HL-60 (cell line): ENCODE measurements around the gene HID1.

Experiments
- DNase-seq, 2 experiments: peaks; one replicate each; pipeline ENCODE4 v3.0.0-alpha.2; 2010 to 2020; ENCODE audit warnings: low read depth in 1 of 2, low spot score in 1 of 2
- H3K27ac ChIP-seq: fragments of 250-450 bp; sonication (Bioruptor Pico); replicated peaks from 2 replicates; pipeline ENCODE4 v1.5.1; 2020; ENCODE audit warnings: mild to moderate bottlenecking, moderate library complexity
- H3K27me3 ChIP-seq: fragments of 250-450 bp; sonication (Bioruptor Pico); 2 replicates; pipeline ENCODE4 v1.5.1; 2021; ENCODE audit warnings: mild to moderate bottlenecking, moderate library complexity; ENCODE audit not compliant: insufficient read depth, poor library complexity, severe bottlenecking
- H3K4me3 ChIP-seq: replicated peaks from 2 replicates; pipeline ENCODE4 v1.5.1; 2011; ENCODE audit warnings: mild to moderate bottlenecking, control low read depth, low read length; ENCODE audit not compliant: insufficient read depth
- CTCF ChIP-seq: IDR thresholded peaks from one replicate; pipeline ENCODE4 v1.5.1; 2011; ENCODE audit warnings: low read length, control low read depth, inconsistent platforms; ENCODE audit not compliant: insufficient read depth
- GABPA ChIP-seq: IDR thresholded peaks from 2 replicates; pipeline ENCODE4 v1.6.1; 2012; ENCODE audit warnings: low read depth
- POLR2AphosphoS5 ChIP-seq: IDR thresholded peaks from 2 replicates; pipeline ENCODE4 v1.6.1; 2012; ENCODE audit warnings: low read depth
- REST ChIP-seq: IDR thresholded peaks from 2 replicates; pipeline ENCODE4 v1.6.1; 2012; ENCODE audit warnings: low read depth; ENCODE audit not compliant: insufficient replicate concordance
- SPI1 ChIP-seq: IDR thresholded peaks from 2 replicates; pipeline ENCODE4 v1.6.1; 2012; ENCODE audit warnings: low read depth, mild to moderate bottlenecking, borderline replicate concordance

Gene HID1

DNA sequence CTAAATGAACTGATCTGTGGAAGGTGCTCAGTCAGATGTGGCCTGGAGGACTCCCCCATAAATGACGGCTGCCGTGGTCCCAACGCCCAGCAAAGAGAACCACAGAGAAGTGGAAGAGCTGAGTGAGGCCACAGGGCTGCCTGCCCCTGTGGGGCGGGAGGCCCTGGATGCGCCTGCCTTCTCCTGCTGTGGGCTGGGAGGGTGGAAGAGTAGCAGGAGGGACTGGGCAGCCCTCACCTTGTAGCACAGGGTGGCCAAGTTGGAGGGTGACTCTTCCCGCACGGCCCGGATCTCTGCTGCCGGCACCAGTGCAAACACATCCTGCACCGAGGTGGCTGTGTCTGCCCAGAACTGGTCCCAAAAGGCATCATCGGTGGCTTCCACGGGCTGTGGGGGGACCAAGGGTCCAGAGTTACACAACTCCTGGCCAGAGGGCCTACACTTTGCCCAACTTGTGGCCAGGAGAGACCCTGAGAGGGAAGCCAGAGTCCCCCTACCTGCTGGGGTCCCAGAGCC is 8.3 kb downstream of the HID1 start:
- no peak for DNase-seq
- no peaks in the 10 kb centered on the region for H3K27me3 ChIP-seq
- H3K4me3 ChIP-seq = no peak overlapping the region
- H3K27ac ChIP-seq = no peak overlapping the region
- TF ChIP-seq GABPA = no peak
- no peak for TF ChIP-seq CTCF
- TF ChIP-seq REST = no peak
- TF ChIP-seq POLR2AphosphoS5 = no peak

DNA sequence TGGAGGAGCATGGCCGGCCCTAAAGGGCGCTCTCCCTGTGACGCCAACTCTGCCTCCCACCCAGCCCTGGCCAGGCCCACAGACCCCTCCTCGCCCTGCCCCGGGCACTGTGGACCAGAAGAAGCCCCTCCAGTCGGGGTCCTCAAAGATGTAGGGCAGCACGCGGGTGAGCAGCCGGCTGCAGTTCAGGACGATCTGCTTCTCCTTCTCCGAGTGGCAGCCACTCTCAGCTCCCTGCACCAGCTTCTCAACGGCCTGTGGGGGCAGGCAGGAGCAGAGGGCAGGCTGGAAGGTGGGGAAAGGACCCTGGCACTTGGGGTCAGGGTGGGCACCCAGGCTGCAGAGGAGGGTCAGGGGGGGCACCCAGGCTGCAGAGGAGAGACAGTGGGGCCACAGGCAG is 8.9 kb downstream of the HID1 start:
- DNase-seq = peak in 1 of 2 experiments; percentile 38
- no peak overlapping the region for H3K4me3 ChIP-seq
- no peak for TF ChIP-seq REST
- TF ChIP-seq POLR2AphosphoS5 = no peak
- TF ChIP-seq GABPA = no peak
- no peak for TF ChIP-seq SPI1
- no peak for TF ChIP-seq CTCF
- no peaks in the 10 kb centered on the region for H3K27me3 ChIP-seq
- no peak overlapping the region for H3K27ac ChIP-seq

DNA sequence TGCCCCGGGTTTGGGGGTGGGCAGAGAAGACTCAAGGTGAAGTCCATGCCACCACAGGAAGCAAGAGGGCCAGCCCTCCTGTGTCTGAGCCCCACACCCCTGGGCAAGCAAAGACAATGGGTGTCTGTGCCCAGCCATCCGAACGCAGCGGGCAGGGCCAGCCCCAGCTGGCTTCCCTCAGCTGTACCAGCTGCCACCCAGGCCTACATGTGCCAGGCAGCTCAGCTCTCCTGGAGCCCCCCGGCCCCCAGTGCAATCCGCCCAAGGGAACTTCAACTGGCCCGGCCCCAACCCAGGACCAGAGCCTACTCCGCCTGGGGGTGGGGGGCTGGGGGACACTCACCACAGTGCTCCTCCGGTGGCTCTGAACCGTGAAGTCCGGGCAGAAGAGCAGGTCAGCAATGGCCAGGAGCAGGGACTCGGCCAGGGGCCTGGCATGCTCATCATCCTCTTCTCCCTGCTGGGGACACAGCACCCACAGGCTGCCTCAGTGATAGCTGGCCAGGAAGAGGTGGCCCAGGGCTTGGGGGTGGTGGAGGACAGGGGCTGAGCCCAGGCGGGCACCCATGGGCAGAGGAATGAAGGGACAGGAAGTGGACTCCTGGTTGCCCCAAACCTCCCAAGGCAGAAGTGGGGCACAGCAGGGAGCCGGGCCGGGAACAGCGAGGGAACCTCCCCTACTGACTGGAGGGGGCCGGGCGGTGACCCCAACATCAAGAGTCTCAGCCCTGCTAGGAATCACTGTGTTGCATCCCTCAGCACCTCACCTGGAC is 9.8 kb downstream of the HID1 start:
- Histone ChIP-seq H3K27ac (no peak overlapping the region), H3K4me3 (no peak overlapping the region), H3K27me3 (no peaks in the 10 kb centered on the region)
- DNase-seq = no peak
- no peak for TF ChIP-seq SPI1
- no peak for TF ChIP-seq POLR2AphosphoS5
- no peak for TF ChIP-seq REST
- TF ChIP-seq CTCF = no peak
- TF ChIP-seq GABPA = no peak
